A549 treated with ZK216348 at 1 μM for 4 hours (cell line): ENCODE measurements around the gene SMU1. TPM values are rescaled to one million over a fixed set of nuclear protein-coding genes. Genes with fewer than 3 reads are reported as not detected.

ENCODE experiments used
- total RNA-seq: library from RNA; stranded (reverse); fragments of 200-300 nt; extraction: Qiagen RNA extraction; gene quantifications from 5 replicates; pipeline ENCODE4 v1.2.3, GENCODE V29; 2022; ENCODE audit warnings: low read depth

Gene SMU1
- total RNA-seq = 17.8 to 24.5 TPM (median 18.7 TPM) in 5 replicates

DNA sequence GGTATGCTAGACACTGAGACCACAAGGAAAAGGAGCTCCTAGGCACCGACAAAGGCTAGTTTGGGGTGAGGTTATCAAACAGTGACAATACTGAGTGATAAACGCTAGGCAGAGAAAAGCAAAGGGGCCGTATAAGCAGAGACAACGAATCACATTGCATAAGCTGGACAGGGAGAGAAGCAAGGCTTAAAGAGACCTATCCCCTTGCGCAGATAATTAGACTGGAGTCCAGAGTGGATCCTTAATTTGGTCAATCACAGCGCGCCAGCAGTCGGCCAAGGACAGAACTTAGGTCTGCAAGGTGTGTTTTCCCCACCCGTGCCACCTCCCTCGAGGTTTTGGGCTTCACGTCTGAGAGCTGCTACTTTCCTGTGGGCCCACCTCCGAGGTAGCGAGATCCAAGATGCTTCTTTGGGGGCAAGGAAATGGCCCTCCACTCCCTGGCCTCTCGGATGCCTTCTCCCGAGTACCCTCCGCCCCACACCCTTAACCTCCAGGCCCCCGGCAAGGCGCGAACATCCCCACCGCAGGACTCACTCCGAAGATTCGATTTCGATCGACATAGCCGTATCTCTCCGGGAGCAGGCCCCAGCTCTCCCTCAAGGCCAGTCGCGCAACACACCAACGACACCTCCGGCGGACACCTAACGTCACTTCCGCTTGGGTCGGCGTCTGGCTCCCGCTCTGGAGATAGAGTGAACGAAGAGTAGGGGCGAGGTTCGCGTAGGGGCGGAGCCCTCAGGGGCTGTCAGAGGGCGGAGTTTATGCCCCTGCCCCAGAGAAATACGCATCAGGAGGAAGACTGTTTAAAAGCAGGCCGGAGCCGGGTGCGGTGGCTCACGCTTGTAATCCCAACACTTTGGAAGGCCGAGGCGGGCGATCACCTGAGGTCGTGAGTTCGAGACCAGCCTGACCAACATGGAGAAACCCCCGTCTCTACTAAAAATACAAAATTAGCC lies at the start of gene SMU1:
SMU1 (minus strand) TSS at position 629 of the 959 bp plus-strand sequence; CDS start at position 563, 66 bp downstream.

DNA sequence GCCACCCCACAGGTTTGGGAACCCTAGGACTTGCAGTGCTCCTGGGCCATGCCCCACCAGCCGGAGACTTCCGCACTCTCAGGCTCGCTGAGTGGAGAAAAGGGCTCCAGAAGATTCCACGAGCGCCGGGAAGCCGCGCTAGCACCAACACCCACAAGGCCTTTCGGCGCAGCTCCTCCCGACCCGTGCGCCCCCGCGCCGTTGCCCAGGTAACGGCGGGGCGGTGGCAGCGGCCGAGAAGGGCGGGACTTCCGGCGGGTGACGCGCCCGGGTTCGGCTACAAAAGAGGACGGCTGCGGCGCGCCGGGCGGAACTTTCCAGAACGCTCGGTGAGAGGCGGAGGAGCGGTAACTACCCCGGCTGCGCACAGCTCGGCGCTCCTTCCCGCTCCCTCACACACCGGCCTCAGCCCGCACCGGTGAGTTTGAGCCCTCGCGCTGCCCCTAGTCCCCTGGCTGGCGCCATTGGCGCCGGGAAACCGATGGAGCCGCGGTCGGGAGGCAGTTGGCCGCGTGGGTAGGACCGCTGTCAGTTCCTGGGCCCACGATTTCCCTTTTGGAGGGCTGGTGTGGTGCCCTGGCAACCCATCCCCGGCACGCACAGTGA lies 51.4 kb downstream of the SMU1 start, which contains the start of gene DNAJA1:
DNAJA1 (plus strand) TSS at position 308 of the 606 bp plus-strand sequence. CDS start 1,212 bp downstream, outside the sequence.

Other genes starting within 250 kb of the SMU1 start
- 38.2 to 50.3 TPM (median 42.6 TPM) in 5 replicates for gene APTX, start 75.0 kb downstream of the SMU1 start, total RNA-seq
- gene DNAJA1, start 51.4 kb downstream of the SMU1 start, total RNA-seq = 244 to 280 TPM (median 273 TPM) in 5 replicates
- 163 to 233 TPM (median 209 TPM) in 5 replicates for gene B4GALT1, start 90.7 kb upstream of the SMU1 start, total RNA-seq
- not detected in 5 replicates for gene SPINK4, start 163.5 kb upstream of the SMU1 start, total RNA-seq
- gene BAG1, start 188.0 kb upstream of the SMU1 start, total RNA-seq = 141 to 154 TPM (median 150 TPM) in 5 replicates
- gene CHMP5, start 188.4 kb upstream of the SMU1 start, total RNA-seq = 67.6 to 92.1 TPM (median 73.5 TPM) in 5 replicates
- 28.5 to 33.2 TPM (median 30.4 TPM) in 5 replicates for gene NFX1, start 213.8 kb upstream of the SMU1 start, total RNA-seq